Tibial nerve (tissue), 4 donors: ENCODE data around the gene CYP4F12. TPM values are rescaled to one million over a fixed set of nuclear protein-coding genes. Genes with fewer than 3 reads are reported as not detected.
A peak's percentile ranks its signal among the peaks of the same experiment; 100 is the strongest.

Experiments used
- DNase-seq, 2 donors: peaks; one replicate each; pipeline ENCODE4 v3.0.0-alpha.2; 2019; ENCODE audit warnings: low spot score in 2 of 2
- H3K27ac ChIP-seq, 4 donors: fragments of 200-600 bp; sonication (generic) in 3 of 4; one replicate each; pipeline ENCODE4 v1.5.1; 2017 to 2019; ENCODE audit warnings: mild to moderate bottlenecking in 1 of 4
- H3K27me3 ChIP-seq, 2 donors: fragments of 200-600 bp; sonication (generic) in 1 of 2; one replicate each; pipeline versions ENCODE4 v1.5.1 to v1.6.0; 2017 to 2019
- H3K36me3 ChIP-seq, 3 donors: fragments of 200-600 bp; sonication (generic); one replicate each; pipeline ENCODE4 v1.5.1; 2018 to 2019
- H3K4me1 ChIP-seq, 4 donors: fragments of 200-600 bp; sonication (generic) in 3 of 4; one replicate each; pipeline ENCODE4 v1.5.1; 2017 to 2019
- H3K4me3 ChIP-seq, 4 donors: fragments of 200-600 bp; sonication (generic) in 3 of 4; one replicate each; pipeline ENCODE4 v1.5.1; 2017 to 2019; ENCODE audit warnings: mild to moderate bottlenecking in 1 of 4, moderate library complexity in 1 of 4
- H3K9me3 ChIP-seq, 4 donors: fragments of 200-600 bp; sonication (generic) in 3 of 4; one replicate each; pipeline ENCODE4 v1.5.1; 2017 to 2019
- EP300 ChIP-seq, 2 donors: sonication (generic); formaldehyde crosslinking; IDR thresholded peaks; one replicate each; pipeline ENCODE4 v1.6.1; 2017; ENCODE audit warnings: antibody characterized with exemption in 2 of 2, mild to moderate bottlenecking in 1 of 2
- POLR2A ChIP-seq, 2 donors: fragments of 450-650 bp; IDR thresholded peaks; one replicate each; pipeline ENCODE4 v1.6.1; 2017; ENCODE audit warnings: antibody characterized with exemption in 2 of 2, mild to moderate bottlenecking in 2 of 2, moderate library complexity in 2 of 2
- WGBS, 2 donors: methylation state at CpG; one replicate each; pipeline ENCODE4 v1.1.5; 2018; 5-methylcytosine and 5-hydroxymethylcytosine counted together
- total RNA-seq, 4 donors: library from RNA; depleted of rRNA; stranded (reverse); fragments of >200 nt; gene quantifications; one replicate each; pipeline ENCODE4 v1.1.0, GENCODE V29; 2016
- TF ChIP-seq, protein P1 (sequence below), 5 experiments: fragments of 200-600 bp in 3 of 5; fragments of 450-650 bp in 2 of 5; sonication (generic) in 3 of 5; IDR thresholded peaks; one replicate each; pipeline ENCODE4 v1.5.1; 2016 to 2019; ENCODE audit warnings: antibody characterized with exemption in 5 of 5, mild to moderate bottlenecking in 3 of 5, moderate library complexity in 2 of 5

Gene CYP4F12
- total RNA-seq = 10 to 100 TPM; 12.6 to 62.0 (median 50.4) TPM

- 35 to 37% methylated on average over 5 to 6 of the region's 6 CpGs for WGBS, 2 donors
- H3K4me1 ChIP-seq = peaks cover 0 to 17% (median 2%) of the 10 kb centered on the region in 4 donors
- peak within 1 kb of the TSS in 3 of 4 donors; percentile 13 to 42 (median 28) for H3K4me3 ChIP-seq
- peak; percentile 80 to 86 for DNase-seq
- no peaks in the 10 kb centered on the region for H3K27me3 ChIP-seq
- no peaks in the 10 kb centered on the region for H3K36me3 ChIP-seq
- H3K27ac ChIP-seq = peak within 1 kb of the TSS; percentile 52 to 79 (median 70)
- H3K9me3 ChIP-seq = no peaks in the 10 kb centered on the region
- TF ChIP-seq POLR2A (IDR thresholded peaks at IDR 0.05) = no peak
- TF ChIP-seq EP300 (IDR thresholded peaks at IDR 0.05) = peak in 1 of 2 donors; percentile 41
Observed at GRCh38 chr19:15672580-15673175, at the start of gene CYP4F12. Gene CYP4F12 (plus strand): TSS chr19:15673087. CDS start chr19:15673530, 443 bp downstream.

DNA sequence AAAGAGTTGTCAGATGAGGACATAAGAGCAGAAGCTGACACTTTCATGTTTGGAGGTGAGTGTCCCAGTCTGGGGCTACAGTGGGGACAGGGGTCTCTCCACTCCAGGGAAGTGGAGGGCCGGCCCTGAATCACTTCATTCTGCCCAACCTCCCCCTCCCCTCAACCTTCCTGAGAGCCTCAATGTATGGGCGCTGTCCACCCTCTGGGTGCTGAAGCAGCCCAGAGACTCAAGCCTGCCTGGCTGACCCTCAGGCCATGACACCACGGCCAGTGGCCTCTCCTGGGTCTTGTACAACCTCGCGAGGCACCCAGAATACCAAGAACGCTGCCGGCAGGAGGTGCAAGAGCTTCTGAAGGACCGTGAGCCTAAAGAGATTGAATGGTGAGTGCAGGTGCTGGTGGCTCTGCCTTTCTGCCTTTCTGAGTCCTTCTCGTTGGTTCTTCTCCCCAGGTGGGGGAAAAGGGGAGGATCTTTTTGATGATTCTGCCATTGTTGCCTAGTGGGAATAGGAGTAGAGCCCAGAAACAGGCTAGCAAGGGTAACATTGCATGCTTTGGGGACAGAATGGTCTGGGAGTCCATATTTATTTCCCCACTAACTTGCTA, 49.1 kb upstream of the CYP4F12 start:
- WGBS, 2 donors = 5 to 12% methylated on average over 9 of the region's 9 CpGs
- Histone ChIP-seq H3K9me3 (no peaks in the 10 kb centered on the region), H3K27me3 (peaks cover 0 to 12% of the 10 kb centered on the region in 2 donors), H3K27ac (no peak overlapping the region), H3K4me3 (no peak overlapping the region), H3K36me3 (no peaks in the 10 kb centered on the region), H3K4me1 (no peaks in the 10 kb centered on the region)
- no peak for DNase-seq
- no peak for TF ChIP-seq POLR2A (IDR thresholded peaks at IDR 0.05)
- TF ChIP-seq, protein P1, sequence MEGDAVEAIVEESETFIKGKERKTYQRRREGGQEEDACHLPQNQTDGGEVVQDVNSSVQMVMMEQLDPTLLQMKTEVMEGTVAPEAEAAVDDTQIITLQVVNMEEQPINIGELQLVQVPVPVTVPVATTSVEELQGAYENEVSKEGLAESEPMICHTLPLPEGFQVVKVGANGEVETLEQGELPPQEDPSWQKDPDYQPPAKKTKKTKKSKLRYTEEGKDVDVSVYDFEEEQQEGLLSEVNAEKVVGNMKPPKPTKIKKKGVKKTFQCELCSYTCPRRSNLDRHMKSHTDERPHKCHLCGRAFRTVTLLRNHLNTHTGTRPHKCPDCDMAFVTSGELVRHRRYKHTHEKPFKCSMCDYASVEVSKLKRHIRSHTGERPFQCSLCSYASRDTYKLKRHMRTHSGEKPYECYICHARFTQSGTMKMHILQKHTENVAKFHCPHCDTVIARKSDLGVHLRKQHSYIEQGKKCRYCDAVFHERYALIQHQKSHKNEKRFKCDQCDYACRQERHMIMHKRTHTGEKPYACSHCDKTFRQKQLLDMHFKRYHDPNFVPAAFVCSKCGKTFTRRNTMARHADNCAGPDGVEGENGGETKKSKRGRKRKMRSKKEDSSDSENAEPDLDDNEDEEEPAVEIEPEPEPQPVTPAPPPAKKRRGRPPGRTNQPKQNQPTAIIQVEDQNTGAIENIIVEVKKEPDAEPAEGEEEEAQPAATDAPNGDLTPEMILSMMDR (IDR thresholded peaks at IDR 0.05) = no peak
- TF ChIP-seq EP300 (IDR thresholded peaks at IDR 0.05) = no peak

- WGBS, 2 donors = 61 to 62% methylated on average over 17 to 21 of the region's 22 CpGs
- peaks cover 0 to 22% of the 10 kb centered on the region in 2 donors for H3K27me3 ChIP-seq
- no peak for DNase-seq
Observed at GRCh38 chr19:15628236-15629002, 44.5 kb upstream of the CYP4F12 start.

DNA sequence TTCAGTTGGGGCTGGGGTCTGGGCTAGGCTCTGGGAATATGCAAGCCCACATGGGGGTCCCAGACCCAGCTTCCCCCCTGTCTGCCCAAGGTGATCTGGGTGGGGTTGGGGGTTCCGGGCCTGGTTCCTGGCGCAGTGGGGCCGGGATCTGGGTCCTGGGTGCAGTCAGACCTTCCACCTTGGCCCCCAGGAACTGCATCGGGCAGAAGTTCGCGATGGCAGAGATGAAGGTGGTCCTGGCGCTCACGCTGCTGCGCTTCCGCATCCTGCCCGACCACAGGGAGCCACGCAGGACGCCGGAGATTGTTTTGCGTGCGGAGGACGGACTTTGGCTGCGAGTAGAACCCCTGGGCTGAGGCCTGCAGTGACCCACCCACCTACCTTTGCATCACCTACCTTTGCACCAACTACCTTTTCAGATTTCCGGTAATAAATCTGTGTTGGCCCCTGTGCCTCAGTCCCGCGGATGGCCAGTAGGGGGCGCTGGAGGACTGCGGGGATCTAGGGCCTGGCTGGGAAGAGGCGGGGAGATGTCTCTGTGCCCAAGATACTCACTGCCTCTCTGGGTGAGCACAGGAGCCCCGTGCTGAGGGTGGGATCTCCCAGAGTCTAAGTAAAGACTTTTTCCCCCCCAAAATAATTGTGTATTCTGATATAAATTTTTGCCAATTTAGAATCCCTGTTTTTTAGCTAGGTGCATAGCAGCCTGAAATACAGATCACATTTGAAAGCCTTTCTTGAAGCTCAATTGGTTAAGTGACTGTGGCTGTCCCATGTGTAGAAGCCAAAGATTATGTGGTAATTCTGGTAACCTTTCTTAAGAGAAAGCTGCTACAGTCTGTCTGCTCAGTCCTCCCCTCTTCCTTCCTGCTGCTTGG, 43.6 kb upstream of the CYP4F12 start:
- Histone ChIP-seq H3K36me3 (no peaks in the 10 kb centered on the region), H3K9me3 (no peaks in the 10 kb centered on the region), H3K4me3 (no peak overlapping the region), H3K4me1 (peaks cover 0 to 3% (median 0%) of the 10 kb centered on the region in 4 donors), H3K27ac (no peak overlapping the region), H3K27me3 (peaks cover 0 to 17% of the 10 kb centered on the region in 2 donors)
- peak; percentile 72 to 88 for DNase-seq
- 4 to 10% methylated on average over 14 to 22 of the region's 25 CpGs for whole genome bisulfite sequencing, 2 donors
- TF ChIP-seq, protein P1 (IDR thresholded peaks at IDR 0.05) = peak; percentile 89 to 98 (median 93)
- no peak for TF ChIP-seq EP300 (IDR thresholded peaks at IDR 0.05)
- no peak for TF ChIP-seq POLR2A (IDR thresholded peaks at IDR 0.05)

More at GRCh38 chr19:15628236-15629002, 44.5 kb upstream of the CYP4F12 start:
- TF ChIP-seq EP300 (IDR thresholded peaks at IDR 0.05) (no peak), POLR2A (IDR thresholded peaks at IDR 0.05) (no peak)
- TF ChIP-seq, protein P1 (IDR thresholded peaks at IDR 0.05) = no peak
- no peak overlapping the region for H3K27ac ChIP-seq
- H3K4me3 ChIP-seq = no peak overlapping the region
- no peaks in the 10 kb centered on the region for H3K9me3 ChIP-seq
- H3K4me1 ChIP-seq = peaks cover 0 to 3% (median 0%) of the 10 kb centered on the region in 4 donors
- H3K36me3 ChIP-seq = no peaks in the 10 kb centered on the region

- Histone ChIP-seq H3K9me3 (no peaks in the 10 kb centered on the region), H3K4me1 (peaks cover 0 to 3% (median 0%) of the 10 kb centered on the region in 4 donors), H3K4me3 (no peak overlapping the region), H3K36me3 (no peaks in the 10 kb centered on the region), H3K27me3 (peaks cover 0 to 17% of the 10 kb centered on the region in 2 donors), H3K27ac (no peak overlapping the region)
- no peak for DNase-seq
- TF ChIP-seq, protein P1 (IDR thresholded peaks at IDR 0.05) = peak in 2 of 5 experiments; percentile 16 to 36
- TF ChIP-seq POLR2A (IDR thresholded peaks at IDR 0.05) = no peak
- 2 to 4% methylated on average over 9 of the region's 9 CpGs for WGBS, 2 donors
Observed at GRCh38 chr19:15631817-15632216, 41.1 kb upstream of the CYP4F12 start.
